HG03064 (cell line): ENCODE results near the gene LRRTM3.

Experiments used
- ATAC-seq: cut with Tn5 transposase; IDR thresholded peaks from one replicate; pipeline ENCODE4 v1.9.1; 2021; ENCODE audit warnings: low read depth; ENCODE audit not compliant: unreplicated experiment

LRRTM3 gene

DNA sequence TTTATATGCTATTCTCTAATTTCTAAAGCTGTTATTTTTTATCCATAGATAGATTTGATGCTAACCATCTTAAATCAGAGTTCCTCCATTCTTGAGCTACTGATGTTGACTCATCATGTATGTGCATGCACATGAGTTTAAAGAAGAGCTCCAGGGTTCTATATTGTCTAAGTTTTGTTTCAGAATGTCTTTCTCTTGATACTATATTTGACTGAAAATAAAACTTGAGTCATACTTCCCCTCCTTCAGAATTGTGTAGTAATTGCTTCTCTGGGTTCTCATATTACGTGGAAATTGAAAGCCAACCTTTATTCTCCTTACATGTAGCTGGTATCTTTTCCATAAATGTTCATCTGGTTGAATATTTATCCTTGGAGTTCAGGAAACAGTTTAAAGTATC, 89.4 kb downstream of the LRRTM3 start:
- no peak for ATAC-seq

DNA sequence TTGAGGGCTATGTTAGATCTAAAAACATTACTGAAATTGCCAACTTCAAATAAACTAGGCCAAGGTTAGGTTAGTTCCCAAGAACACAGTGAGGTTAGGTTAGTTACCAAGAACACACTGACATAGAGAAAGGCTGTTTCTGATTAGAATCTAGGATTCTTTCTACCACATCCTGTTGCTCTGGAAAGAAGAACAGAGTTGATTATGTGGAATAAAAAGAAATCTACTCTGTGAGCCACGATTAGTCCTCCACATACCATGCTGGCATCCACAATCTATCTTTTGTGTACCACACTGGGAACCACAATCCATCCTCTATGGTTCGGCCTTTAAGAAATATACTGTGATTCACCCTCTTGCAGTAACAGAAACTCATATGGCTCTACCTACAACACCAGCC, 91.4 kb downstream of the LRRTM3 start:
- ATAC-seq: no peak

DNA sequence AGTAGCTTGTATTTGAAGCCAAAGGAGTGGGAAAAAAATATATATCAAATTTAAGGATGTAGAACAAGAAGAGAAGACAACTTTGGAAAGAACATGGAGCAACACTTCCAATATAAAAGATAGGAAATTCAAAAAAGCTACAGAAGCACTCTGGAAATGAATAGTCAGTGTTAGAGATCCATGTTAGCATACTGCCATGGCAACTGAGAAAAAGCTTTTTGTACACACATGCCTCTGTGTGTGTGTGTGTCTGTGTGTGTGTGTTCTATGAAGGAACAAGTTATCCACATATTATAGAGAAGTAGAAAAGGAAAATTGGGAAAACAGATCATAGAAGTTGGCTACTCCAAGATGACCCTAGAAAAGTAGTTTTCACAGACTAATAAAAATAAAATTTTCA, 96.3 kb downstream of the LRRTM3 start:
- no peak for ATAC-seq

DNA sequence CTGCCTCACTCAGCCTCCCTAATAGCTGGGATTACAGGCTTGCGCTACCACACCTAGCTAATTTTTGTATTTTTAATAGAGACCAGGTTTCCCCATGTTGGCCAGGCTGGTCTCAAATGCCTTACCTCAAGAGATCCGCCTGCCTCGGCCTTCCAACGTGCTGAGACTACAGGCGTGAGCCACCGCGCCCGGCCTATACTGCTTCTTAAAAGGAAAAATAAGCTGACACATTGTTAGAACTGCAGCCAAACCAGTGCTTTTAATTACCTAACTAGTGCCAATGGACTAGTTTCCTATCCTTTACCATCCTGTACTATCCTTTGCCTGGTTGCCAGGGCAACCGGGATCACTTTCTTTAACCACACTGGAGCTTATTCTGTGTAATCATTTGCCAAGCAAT, 108.0 kb downstream of the LRRTM3 start:
- no peak for ATAC-seq

DNA sequence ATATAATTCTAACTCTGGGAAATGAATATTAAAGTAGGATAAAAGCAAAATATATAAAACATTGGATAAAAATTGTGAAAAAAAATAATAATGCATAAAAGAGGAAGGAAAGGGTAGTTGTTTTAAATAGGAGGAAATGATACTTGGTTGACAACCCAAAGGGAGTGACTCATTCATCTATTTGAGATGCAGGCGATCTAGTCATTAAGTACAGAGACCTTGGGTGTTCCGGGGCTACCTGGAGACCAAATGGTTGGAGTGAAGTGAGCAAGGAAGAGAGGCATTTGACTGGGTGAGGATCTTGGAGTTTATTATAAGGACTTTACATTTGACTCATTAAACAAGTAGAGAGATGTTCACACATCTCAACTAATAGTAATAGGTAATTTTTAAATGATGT, 111.0 kb downstream of the LRRTM3 start:
- no peak for ATAC-seq

DNA sequence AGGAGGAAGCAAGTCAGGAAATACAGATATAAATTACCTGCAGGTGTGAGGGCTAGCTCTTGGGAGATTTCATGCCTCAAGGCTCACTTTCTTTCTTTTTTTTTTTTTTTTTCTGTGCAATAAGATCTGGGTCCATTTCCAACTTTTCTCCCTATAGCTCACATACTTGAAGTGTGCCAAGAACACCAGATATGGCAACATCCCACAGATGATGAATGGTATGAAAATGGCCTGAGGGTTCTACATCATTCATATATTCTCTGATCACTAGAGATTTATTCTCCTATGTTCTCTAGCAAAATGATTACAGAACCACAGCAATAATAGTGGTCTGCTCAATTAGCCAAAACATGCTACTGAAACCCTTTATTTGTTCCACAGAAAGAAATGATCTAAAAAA, 117.2 kb downstream of the LRRTM3 start:
- no peak for ATAC-seq

DNA sequence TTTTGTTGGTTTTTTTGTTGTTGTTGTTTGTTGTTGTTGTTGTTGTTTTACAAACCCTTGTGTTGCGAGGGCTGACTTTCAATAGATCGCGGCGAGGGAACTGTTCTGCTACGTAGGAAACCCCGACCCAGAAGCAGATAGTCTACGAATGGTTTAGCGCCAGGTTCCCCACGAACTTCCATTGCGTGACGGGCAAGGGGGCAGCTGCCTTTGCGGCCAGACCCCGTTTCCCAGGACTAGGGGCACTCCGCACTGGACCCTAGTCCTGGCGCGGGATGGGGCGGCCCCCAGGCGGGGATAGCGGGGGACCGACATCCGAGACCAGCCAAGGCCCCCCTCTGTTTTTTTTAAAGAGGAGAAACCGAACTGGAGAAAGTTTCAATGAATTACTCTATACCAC, 119.6 kb downstream of the LRRTM3 start:
- no peak for ATAC-seq

DNA sequence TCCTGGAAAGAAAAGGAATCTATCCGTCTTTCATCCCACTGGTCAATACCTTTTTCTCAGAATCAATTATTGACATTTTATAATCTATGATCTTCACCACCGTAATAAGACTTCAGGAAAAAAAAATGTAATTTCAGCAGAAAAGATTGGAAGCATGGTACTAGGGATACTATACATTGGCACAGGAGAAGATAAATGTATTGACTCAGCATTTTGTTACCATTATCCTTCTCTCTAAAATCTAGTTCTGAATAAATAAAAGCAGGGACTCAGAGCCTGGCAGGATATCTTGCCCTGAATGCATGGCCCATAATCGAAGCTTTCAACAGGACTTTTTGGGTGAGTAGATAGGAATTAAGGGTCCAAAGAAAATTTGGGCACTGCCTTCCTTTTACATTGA, 120.7 kb downstream of the LRRTM3 start:
- ATAC-seq: no peak

DNA sequence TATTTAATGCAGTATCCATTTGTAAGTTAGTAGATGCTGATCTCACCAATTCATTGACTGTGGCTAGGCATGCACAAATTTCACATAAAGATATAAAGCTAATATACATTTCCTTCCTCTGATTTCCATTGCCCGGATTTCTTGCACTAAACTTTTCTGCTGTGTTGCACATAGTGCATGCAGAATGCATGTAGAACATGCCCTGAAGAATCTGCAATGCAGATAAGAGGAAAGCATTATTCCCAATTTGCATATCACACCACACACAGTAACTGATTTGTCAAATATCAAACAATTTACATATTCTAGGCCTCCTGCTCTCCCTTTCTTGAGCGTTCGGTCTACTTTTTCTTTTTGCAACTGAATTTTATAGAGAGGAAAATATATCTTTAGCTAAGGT, 124.2 kb downstream of the LRRTM3 start:
- no peak for ATAC-seq

DNA sequence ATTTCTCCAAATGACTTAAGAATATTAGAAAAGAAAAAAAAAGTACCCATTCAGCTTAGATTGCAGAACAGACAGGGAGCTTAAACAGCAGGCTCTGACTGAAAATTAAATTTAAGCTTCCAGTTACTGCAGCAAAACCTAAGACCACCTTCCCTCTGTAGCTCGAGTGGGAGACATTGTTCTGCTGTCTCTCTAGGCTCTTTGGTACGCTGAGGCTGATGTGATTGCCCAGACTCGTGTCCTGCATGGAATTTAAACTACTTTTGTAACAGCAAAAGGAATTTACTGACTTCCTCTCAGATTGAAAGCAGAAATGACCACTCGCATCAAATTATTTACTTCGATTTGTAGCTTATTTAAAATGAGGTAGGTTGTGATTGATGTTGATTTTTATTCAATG, 124.6 kb downstream of the LRRTM3 start:
- ATAC-seq: no peak

DNA sequence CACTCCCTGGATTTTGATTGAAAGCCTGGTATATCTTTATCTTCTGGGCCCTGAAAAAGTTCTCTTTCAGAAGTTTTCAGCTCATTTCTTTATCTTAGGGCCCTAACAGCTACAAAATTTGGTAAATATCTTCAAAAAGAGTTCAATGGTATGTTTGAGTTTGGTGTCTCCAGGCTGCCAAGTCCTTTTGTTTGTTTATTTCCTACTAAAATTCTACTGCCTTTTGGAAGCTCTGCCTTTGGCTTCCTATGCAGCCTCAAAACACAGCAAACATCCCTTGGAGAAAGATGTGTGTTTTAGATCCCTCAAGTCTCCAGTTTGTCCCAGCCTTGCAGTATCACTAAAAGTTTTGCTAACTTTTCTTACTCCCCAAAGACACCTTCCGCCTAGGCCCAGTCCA, 146.8 kb downstream of the LRRTM3 start:
- ATAC-seq: no peak

DNA sequence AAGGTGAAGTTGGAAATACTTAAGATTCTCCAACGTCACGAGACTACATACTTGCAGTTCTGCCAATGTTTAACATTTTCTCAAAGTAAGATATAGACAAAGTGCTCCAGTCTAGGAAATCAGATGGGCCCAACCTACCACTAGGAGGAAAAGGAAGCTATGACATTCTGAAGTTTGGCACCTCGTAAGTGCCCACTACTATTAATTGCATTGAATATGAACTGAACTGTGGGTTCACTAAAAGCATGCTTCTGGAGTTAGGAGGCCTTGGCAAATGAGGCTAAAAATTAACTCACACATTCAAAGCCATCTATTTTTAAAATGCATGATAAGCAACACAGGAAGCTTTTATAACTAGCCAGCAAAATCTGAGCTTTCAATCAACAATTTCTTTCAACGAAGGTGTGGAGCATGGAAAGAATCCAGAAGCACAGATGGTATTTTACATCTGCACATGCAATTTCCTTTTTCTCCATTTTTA, 149.7 kb downstream of the LRRTM3 start:
- no peak for ATAC-seq

DNA sequence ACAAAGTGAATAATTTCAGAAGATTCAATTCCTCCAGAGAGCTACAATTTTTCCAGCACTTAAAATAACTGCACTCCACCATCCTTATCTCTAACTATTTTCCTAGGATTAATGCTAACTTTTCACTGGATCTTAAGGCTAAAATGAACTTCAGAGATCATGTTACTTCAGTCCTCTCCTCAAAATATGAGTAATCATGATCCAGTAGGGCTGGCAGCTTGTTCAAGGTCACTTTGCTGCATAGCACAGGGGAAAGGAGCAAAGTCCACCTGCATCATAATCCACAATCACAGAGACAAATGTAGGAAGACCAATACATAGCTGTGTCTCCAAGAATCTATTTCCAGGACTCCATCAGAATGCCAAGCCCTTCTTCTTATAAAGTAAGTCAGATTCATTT, 150.3 kb downstream of the LRRTM3 start:
- ATAC-seq: no peak

DNA sequence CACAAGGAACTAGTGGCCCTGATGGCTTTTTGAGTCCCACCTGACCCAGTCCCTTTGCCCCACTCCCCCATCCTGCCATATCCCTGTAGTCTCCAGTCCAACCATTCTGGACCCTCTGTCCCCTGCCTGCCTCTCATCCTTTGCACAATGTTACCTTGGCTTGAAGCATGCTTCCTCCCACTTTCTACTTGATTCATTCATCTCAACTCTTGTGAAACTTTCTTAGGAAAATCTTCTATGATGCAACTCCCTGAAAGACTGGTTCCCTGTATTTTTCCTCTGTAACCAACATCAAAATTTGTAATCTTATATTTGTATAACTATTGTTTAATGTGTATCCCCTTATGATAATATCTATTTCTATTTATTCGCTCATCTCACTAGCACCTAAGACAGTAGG, 151.5 kb downstream of the LRRTM3 start:
- no peak for ATAC-seq

DNA sequence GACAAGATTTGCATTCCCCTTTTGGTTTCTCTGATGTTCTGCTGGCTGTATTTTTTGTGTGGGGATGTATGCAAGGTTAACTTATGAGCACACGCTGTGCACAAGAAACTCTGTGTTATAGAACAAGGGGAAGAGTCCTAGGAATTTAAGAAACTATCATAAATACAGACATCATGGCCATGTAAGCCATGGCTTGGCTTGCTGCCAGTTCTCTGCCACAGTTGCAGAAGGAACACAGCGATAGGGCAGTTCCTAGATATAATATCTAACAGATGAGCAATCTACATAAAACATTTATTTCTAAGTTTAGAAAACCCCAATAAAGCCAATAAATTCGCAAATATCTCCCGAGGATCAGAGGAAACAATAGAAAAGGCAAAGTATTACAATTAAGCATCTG, 153.3 kb downstream of the LRRTM3 start:
- no peak for ATAC-seq

DNA sequence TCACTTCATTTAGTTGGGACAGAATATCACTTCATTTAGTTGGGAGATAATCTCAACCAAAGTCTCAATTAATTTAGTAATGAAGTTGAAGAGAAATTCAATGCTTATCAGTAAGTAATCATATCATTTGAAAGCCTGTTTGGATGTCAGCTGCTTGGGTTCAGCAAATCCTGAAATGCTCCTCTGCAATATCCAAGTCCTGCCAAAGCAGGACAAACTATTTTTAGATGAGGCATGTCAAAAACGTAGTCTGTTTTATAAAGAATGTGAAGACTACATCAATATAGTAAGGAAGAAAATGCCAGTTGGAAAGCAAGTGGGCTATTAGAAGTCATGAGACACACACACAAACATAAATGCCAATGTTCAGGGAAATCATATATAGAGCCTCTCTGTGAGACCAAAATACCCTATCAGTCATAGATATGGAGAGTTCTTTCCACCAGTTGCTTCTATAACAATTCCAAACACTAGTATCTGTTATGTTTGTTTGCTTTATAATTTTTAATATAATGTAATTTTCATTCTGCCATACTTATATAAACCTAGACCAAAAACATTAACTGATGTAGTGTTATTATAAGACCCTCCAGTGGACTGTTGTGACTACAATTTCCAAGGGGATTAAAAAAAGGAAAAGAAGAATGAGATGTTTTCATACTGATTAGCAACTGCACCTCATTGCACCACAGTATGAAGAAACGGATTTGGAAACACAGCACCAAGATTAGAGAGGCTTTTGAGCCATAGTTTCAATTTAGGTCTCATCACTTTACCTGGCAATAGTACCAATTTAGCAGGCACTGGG, 160.7 kb downstream of the LRRTM3 start:
- ATAC-seq: no peak

DNA sequence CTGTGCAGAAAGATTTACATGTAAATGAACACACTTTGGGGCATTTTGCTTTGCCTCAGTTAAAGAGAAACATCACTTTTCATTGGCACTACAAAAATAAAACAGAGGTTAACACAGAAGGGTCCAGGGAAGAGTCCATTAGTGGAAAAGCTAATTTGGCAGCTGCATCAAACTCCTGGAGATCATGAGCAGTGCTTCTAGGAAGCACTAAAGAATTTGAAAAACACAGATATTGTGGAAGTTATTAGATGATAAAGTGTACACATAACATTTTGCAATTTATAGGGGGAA, 161.2 kb downstream of the LRRTM3 start:
- ATAC-seq: no peak

DNA sequence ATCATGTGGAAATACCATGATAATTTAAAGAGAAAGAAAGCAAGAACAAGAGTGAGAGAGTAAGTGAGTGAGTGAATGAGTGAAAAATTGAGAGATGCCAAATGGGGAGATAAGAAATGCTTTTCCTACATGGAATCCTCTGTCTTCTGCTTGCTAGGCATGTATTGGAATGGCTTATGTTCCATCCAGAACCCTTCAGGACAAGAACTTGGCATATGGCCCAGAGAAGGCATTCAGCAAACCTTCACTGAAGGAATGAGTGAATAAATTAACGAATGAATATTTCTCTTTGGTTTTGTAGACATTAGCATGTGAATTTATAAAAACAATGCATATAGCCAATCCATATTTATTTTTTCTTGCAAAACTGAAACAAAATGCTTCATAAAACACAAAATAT, 162.2 kb downstream of the LRRTM3 start:
- ATAC-seq: no peak

DNA sequence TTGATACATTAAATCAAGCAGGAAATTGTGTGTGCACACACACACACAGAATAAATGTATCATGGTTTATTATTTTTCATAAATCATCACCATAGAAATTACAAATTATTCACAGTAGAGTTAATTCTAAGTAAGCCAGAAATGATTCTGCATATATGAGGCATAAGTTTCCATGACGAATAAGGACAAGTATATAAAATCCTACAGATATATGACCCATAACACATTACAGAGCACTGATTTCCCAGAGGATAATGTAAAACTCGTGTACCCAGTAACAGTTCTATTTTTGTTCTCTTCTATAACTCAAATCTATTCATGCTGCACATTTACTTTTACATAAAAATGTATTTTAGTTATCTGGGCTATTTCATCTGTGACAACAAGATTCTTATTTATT, 169.7 kb downstream of the LRRTM3 start:
- ATAC-seq: no peak

DNA sequence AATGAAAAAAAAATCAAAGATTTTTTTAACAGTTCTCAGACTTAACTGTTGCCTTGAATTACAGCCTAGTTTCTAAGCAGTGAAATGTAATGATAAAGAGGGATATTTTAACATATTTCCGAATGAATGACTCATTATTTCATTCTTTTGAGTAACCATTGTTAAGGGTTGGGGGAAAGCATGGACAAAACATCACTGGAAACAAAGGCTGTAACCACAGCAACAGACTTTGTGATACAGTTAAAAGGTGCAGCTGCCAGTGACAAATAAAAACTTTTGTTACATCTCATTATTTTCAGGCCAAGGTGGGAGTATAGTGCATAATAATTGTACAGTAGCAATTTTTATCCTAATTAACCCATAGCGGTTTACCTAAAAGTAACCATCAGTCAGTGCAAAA, 172.6 kb downstream of the LRRTM3 start:
- no peak for ATAC-seq

DNA sequence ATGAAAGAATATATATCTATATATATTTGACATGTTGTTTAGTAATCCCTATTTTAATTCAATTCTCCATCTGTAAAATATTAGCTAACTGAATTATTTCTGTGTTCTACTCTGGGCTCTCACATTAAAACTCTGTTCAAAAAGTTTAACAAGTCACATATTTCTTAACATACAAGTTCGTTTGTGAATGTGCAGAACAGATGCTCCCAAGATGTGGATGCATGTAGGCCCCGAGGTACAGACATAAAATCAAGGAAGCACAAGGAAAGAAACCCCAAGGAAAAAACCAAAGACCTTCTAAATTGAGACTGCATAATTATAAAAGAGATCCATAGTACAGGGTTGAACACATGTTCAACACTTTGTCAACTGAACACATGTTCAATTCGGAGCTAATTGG, 175.1 kb downstream of the LRRTM3 start:
- no peak for ATAC-seq

DNA sequence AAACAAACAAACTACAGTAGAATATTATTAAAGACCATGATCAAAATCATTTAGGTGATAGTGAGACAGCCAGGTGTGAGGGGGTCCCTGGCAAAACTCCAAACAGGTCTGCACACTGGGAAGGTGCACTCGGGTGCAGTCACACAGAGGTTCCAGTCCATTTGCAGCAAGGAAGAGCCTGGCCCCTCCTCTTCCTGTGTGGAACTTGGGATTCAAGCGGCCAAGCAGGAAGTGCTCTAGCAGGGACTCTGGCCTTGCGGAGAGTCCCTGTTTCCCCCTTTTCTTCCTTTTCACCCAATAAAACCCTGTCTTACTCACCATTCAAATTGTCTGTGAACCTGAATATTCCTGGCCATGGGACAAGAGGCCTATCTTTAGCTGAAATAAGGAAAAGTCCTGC, 181.8 kb downstream of the LRRTM3 start:
- no peak for ATAC-seq

DNA sequence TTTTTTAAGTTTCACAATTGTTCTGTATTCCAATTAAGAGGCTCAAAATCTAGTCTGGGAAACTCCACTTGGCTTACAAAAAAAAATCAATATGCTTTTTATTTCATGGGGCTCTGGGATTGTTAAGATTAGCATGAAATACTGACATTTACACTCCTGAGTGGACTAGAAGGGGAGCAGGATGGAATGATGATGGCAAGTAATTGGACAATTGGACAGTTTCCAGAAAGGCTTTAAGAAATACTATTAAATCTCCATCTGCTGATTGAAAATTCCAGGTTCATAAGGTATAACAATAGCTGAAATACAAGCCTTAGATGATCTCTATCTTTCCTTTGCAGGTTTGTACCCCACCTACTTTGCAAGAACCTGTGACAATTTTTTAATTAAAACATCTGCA, 184.4 kb downstream of the LRRTM3 start:
- no peak for ATAC-seq
